Activated T-cell treated with anti-CD3 and anti-CD28 coated beads, Interleukin-2, amount 50 U/mL, for 4 hours (primary cell): Measurements from ENCODE around the gene SLIT1. TPM values are rescaled to one million over a fixed set of nuclear protein-coding genes. Genes with fewer than 3 reads are reported as not detected.
"Not testable (repeated sequence)": the region's sequence is repeated elsewhere in the genome, so short reads cannot be mapped to it uniquely, and the experiment has no call there.

Experiments used
- ATAC-seq, 2 donors: fragments of 200-7000 bp; cut with Tn5 transposase; one replicate each; pipeline ENCODE4 v1.10.0; 2021
- DNase-seq: peaks from one replicate; pipeline ENCODE4 v3.0.0-alpha.2; 2020
- H3K27me3 Mint-ChIP-seq: one replicate; pipeline ENCODE4 v1.8.0; 2021; ENCODE audit warnings: low read depth, mixed read lengths
- H3K36me3 Mint-ChIP-seq: one replicate; pipeline ENCODE4 v1.8.0; 2022; ENCODE audit warnings: mixed read lengths; ENCODE audit not compliant: insufficient read depth
- H3K4me1 Mint-ChIP-seq: one replicate; pipeline ENCODE4 v1.8.0; 2021; ENCODE audit warnings: low read depth, mixed read lengths
- H3K4me3 Mint-ChIP-seq: one replicate; pipeline ENCODE4 v1.8.0; 2021; ENCODE audit warnings: mild to moderate bottlenecking, moderate library complexity, mixed read lengths
- H3K9me3 Mint-ChIP-seq: one replicate; pipeline ENCODE4 v1.8.0; 2021; ENCODE audit warnings: mixed read lengths
- total RNA-seq, 3 donors: library from RNA; stranded (reverse); gene quantifications; one replicate each; pipeline ENCODE4 v1.2.1, GENCODE V29; 2021

SLIT1 gene
- total RNA-seq, 3 donors from 2014 or later = 0.10 to 0.16 TPM; not detected in 1

- ATAC-seq (no peak), DNase-seq (no peak)
- Mint-ChIP-seq H3K9me3 (no peaks in the 10 kb centered on the region), H3K4me1 (peaks cover 9% of the 10 kb centered on the region), H3K36me3 (no peaks in the 10 kb centered on the region), H3K4me3 (no peak overlapping the region), H3K27me3 (peaks cover 9% of the 10 kb centered on the region)
These were observed 150.6 kb downstream of the SLIT1 start for GRCh38 chr10:97034958-97035769.

- H3K9me3 Mint-ChIP-seq = no peaks in the 10 kb centered on the region
- H3K4me3 Mint-ChIP-seq = no peak overlapping the region
- no peak for DNase-seq
- no peak for ATAC-seq
- H3K36me3 Mint-ChIP-seq = no peaks in the 10 kb centered on the region
- peaks cover 9% of the 10 kb centered on the region for H3K27me3 Mint-ChIP-seq
- peaks cover 9% of the 10 kb centered on the region for H3K4me1 Mint-ChIP-seq
These were observed 151.5 kb downstream of the SLIT1 start for GRCh38 chr10:97034301-97034700.

- H3K4me3 Mint-ChIP-seq, H3K9me3 Mint-ChIP-seq, H3K4me1 Mint-ChIP-seq, DNase-seq, H3K27me3 Mint-ChIP-seq, ATAC-seq, H3K36me3 Mint-ChIP-seq: not testable (repeated sequence)
These were observed 151.9 kb downstream of the SLIT1 start for GRCh38 chr10:97033841-97034240.

- peaks cover 9% of the 10 kb centered on the region for H3K27me3 Mint-ChIP-seq
- DNase-seq (no peak), ATAC-seq (no peak)
- no peaks in the 10 kb centered on the region for H3K36me3 Mint-ChIP-seq
- H3K4me3 Mint-ChIP-seq = no peak overlapping the region
- peaks cover 3% of the 10 kb centered on the region for H3K4me1 Mint-ChIP-seq
- H3K9me3 Mint-ChIP-seq = no peaks in the 10 kb centered on the region
These were observed 153.1 kb downstream of the SLIT1 start for GRCh38 chr10:97032624-97033023.

GRCh38 chr10:97031459-97031858 is 154.3 kb downstream of the SLIT1 start:
- no peak for ATAC-seq
- Mint-ChIP-seq H3K9me3 (no peaks in the 10 kb centered on the region), H3K4me1 (no peaks in the 10 kb centered on the region), H3K27me3 (peaks cover 9% of the 10 kb centered on the region), H3K36me3 (no peaks in the 10 kb centered on the region), H3K4me3 (no peak overlapping the region)
- DNase-seq = no peak

GRCh38 chr10:97030894-97031293 is 154.9 kb downstream of the SLIT1 start:
- H3K9me3 Mint-ChIP-seq = no peaks in the 10 kb centered on the region
- H3K4me3 Mint-ChIP-seq = no peak overlapping the region
- H3K27me3 Mint-ChIP-seq = peaks cover 7% of the 10 kb centered on the region
- no peaks in the 10 kb centered on the region for H3K36me3 Mint-ChIP-seq
- ATAC-seq (no peak), DNase-seq (no peak)
- H3K4me1 Mint-ChIP-seq = no peaks in the 10 kb centered on the region

- H3K36me3 Mint-ChIP-seq = no peaks in the 10 kb centered on the region
- no peaks in the 10 kb centered on the region for H3K9me3 Mint-ChIP-seq
- no peaks in the 10 kb centered on the region for H3K4me1 Mint-ChIP-seq
- DNase-seq (no peak), ATAC-seq (no peak)
- peaks cover 2% of the 10 kb centered on the region for H3K27me3 Mint-ChIP-seq
- H3K4me3 Mint-ChIP-seq = no peak overlapping the region
These were observed 156.5 kb downstream of the SLIT1 start for GRCh38 chr10:97029271-97029670.

GRCh38 chr10:97028832-97029178 is 157.0 kb downstream of the SLIT1 start:
- DNase-seq = no peak
- Mint-ChIP-seq H3K36me3 (no peaks in the 10 kb centered on the region), H3K9me3 (no peaks in the 10 kb centered on the region), H3K27me3 (peaks cover 2% of the 10 kb centered on the region), H3K4me3 (no peak overlapping the region), H3K4me1 (no peaks in the 10 kb centered on the region)
- no peak for ATAC-seq

GRCh38 chr10:97028126-97028831 is 157.5 kb downstream of the SLIT1 start:
- Mint-ChIP-seq H3K4me3 (no peak overlapping the region), H3K9me3 (no peaks in the 10 kb centered on the region), H3K36me3 (no peaks in the 10 kb centered on the region), H3K27me3 (peaks cover 2% of the 10 kb centered on the region), H3K4me1 (no peaks in the 10 kb centered on the region)
- ATAC-seq (no peak), DNase-seq (no peak)

GRCh38 chr10:97025613-97026242 is 160.0 kb downstream of the SLIT1 start:
- ATAC-seq = peak; percentile 63 to 65
- Mint-ChIP-seq H3K27me3 (no peaks in the 10 kb centered on the region), H3K4me3 (no peak overlapping the region), H3K9me3 (no peaks in the 10 kb centered on the region), H3K4me1 (no peaks in the 10 kb centered on the region), H3K36me3 (no peaks in the 10 kb centered on the region)
- peak; percentile 32 for DNase-seq

- Mint-ChIP-seq H3K36me3 (no peaks in the 10 kb centered on the region), H3K4me1 (no peaks in the 10 kb centered on the region), H3K27me3 (no peaks in the 10 kb centered on the region), H3K9me3 (no peaks in the 10 kb centered on the region), H3K4me3 (no peak overlapping the region)
- DNase-seq = no peak
- no peak for ATAC-seq
These were observed 161.3 kb downstream of the SLIT1 start for GRCh38 chr10:97024168-97025073.

- Mint-ChIP-seq H3K4me1 (no peaks in the 10 kb centered on the region), H3K36me3 (no peaks in the 10 kb centered on the region), H3K9me3 (no peaks in the 10 kb centered on the region), H3K27me3 (no peaks in the 10 kb centered on the region), H3K4me3 (no peak overlapping the region)
- ATAC-seq = no peak
- no peak for DNase-seq
These were observed 162.2 kb downstream of the SLIT1 start for GRCh38 chr10:97023401-97024167.

GRCh38 chr10:97022616-97023015 is 163.1 kb downstream of the SLIT1 start:
- Mint-ChIP-seq H3K27me3 (no peaks in the 10 kb centered on the region), H3K36me3 (no peaks in the 10 kb centered on the region), H3K9me3 (no peaks in the 10 kb centered on the region), H3K4me1 (no peaks in the 10 kb centered on the region), H3K4me3 (no peak overlapping the region)
- no peak for DNase-seq
- ATAC-seq = no peak
